SHP77 treated with DMSO at 0.1 percent for 48 hours (cell line): ENCODE results near the gene PCYT1B.

Source experiments
- DNase-seq: peaks from one replicate; lab custom pipeline; 2025; lab: John Stamatoyannopoulos, UW

The PCYT1B gene

DNA sequence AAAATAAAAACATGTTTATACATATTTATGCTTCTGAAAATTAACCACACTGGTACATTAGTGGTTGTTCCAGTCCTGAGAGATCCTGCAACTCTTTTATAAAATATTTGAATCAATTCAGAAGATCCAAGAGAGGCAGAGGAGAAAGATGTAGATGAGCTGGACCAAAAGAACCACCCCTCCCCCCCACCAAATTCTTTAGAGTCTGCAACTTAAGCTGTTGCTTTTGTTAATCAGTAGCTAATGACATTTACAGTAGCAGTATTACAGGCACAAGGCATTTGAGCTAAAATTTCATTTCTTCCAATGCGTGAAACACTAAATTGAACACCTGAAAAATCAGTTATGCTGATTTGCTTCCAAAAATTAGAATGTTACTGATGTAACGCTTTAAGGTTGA lies 120.5 kb downstream of the PCYT1B start:
- DNase-seq: no peak

DNA sequence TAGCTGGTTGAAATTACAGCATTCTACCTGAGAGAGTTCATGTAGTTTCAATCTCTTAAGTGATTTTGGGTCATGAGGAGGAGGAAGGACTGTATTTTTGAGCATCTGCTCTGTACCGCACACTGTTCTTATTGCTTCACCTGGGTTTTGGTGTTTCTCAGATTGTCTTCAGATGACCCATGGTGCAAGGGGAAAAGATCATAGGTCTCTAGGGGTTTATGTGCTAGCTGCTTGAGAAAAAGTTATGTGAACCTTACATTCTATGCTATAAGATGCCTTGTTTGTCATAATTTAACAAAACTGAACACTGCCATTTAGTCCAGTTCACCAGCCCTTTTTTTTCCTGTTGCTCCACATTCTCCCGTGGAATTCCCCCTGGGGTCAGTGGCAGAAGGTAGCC lies 121.7 kb downstream of the PCYT1B start:
- no peak for DNase-seq

DNA sequence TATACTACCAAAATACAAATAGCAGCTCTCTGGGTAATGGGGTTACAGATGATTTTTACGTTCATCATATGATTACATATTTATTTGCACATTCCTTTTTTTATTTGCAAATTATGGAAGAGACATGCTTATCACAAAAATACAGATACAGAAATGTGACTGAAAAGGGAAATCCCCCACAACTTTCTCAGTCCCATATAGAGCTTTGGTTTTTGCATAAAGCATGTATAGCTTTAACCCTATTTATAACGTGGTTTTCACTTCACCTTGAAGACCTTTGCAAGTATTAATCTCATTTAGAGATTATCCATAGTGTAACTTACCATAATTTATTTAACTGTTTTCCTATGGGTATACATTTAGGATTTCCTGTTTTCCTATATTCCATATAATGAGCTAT lies 126.7 kb downstream of the PCYT1B start:
- no peak for DNase-seq

GRCh38 chrX:24515447-24515846 lies 131.7 kb downstream of the PCYT1B start:
- DNase-seq: no peak

DNA sequence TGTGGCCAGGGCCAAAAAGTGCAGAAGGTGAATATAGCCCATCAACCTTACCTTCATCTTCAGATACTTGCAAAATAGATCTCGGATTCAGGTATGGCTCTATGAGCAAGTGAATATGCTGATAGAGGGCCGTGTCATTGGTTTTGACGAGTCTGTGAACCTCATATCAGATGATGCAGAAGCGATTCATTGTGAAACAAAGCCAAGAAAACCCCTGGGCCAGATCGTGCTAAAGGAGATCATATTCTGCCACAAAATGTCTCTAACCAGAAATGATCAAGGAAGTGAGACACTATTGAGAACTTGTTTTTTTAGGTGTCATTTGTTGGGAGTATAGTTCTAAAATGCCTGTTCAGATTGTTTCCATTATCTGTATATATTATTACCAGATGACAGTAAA lies 133.7 kb downstream of the PCYT1B start:
- DNase-seq: no peak

DNA sequence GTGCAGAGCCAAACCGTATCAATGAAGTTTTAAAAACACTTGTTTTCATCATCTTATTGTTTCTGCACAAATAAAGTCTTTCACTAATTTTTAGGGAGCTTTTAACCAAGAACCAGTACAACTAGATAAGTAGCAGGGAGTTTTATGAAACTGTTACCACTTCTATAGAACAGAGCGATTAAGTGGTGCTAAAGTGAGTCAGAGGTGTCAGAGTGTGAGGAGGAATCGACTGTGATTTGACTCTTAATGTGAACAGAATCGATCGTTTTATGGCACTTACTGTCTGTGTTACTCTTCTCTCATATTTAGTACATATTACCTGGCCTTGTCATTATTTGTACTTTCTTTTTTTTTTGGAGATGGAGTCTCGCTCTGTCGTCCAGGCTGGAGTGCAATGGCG lies 138.8 kb downstream of the PCYT1B start:
- DNase-seq: no peak
